Vagina (tissue), 2 donors: ENCODE measurements around the gene HOXA10.

ENCODE experiments used
- CTCF ChIP-seq, 3 experiments: fragments of 450-650 bp in 2 of 3; fragments of 200-600 bp in 1 of 3; sonication (generic) in 1 of 3; IDR thresholded peaks; one replicate each; pipeline ENCODE4 v1.5.1; 2017 to 2019; ENCODE audit warnings: antibody characterized with exemption in 3 of 3, mild to moderate bottlenecking in 2 of 3, moderate library complexity in 2 of 3
- POLR2AphosphoS5 ChIP-seq, 2 donors: sonication (generic); formaldehyde crosslinking; IDR thresholded peaks; one replicate each; pipeline ENCODE4 v1.9.0; 2017; ENCODE audit warnings: antibody characterized with exemption in 2 of 2, mild to moderate bottlenecking in 2 of 2, low read depth in 1 of 2; ENCODE audit not compliant: insufficient read depth in 1 of 2

GRCh38 chr7:27152816-27153442, 21.2 kb downstream of the HOXA10 start:
- TF ChIP-seq CTCF (IDR thresholded peaks at IDR 0.05) = no peak
- no peak for TF ChIP-seq POLR2AphosphoS5 (IDR thresholded peaks at IDR 0.05; ENCODE audit: insufficient read depth in 1 of 2, low read depth in 1 of 2)
